IPS DF 4.7 (cell line): ENCODE results near the gene SKI.

Experiments
- DNase-seq: peaks from one replicate; pipeline ENCODE4 v3.0.0-alpha.2; 2013; ENCODE audit warnings: low spot score; ENCODE audit errors: extremely low read depth

The SKI gene

DNA sequence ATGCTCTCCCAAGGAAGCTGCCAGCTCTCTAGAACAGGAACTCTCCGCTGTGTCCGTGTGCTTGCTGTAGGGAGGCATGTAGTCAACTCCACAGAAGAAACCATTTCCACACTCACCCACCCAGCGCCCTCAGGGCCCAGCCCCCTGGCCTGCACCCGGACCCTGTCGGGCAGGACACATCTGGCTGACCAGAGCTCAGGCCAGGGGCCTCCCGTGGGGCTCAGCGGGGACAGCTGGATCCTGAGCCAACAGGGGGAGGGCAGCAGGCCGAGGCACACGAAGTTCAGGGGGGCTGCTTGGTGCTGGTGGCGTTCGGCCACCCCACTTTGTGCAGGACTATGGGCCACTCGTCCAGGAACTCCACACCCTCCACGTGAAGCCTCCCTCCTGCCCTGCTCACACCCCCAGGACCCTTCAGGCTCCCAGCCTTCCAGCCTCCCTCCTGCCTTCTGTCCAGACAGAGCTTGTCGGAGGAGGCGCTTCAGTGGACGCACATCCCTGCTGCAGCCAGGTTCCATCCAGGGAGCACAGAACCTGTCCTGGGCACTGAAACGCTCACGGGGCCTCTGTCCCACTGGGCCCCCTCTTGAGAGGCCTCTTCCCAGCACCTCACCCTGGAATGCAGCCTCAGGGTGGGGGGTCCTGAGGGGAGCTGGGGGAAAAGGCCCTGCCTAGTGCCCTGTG lies 18.6 kb upstream of the SKI start:
- DNase-seq = no peak

DNA sequence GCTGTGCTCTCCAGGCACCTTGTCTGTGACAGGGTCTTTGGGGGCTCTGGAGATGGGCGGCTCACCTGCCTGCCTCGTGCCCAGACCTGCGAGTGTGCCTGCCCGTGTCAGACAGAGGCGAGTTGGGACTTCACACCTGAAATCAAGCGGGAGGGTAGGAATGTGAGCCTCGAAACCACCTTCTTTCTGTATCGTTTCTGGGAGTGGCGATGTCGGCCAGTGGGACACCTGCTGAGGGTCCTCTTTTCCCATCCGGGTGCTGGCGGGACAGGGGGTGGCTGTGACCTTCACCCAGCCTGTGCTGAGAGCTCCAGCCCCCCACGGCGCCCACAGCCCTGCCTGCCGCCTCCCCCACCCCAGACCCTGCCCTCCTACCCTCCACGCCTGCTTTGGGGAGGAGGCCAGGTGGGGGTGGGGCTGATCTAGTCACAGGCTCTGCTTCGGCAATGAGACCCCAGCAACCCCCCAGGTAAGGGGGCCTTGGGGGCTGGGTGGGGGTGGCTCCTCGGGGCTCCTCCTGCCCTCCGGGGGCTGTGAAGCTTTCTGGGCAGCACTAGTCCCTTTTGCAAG lies 17.9 kb upstream of the SKI start:
- no peak for DNase-seq

DNA sequence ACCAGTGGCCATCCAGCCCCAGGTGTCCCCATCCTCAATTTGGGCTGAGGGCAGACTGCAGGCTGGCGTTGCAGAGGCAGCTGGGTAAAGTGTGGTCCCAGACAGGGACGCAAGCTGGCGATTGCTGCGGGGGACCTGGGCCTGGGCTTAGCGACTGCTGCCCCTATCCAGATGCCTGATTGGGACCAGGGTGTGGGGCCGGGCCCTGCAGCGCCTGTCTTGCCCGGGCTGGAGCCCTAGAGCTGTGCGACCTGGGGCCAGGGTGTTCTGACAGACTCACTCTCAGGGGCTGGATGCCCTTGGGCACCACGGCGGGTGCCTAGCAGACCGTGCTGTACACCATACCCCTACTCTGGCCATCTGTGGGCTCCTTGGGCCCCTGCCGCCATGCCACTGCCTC lies 17.3 kb upstream of the SKI start:
- no peak for DNase-seq

DNA sequence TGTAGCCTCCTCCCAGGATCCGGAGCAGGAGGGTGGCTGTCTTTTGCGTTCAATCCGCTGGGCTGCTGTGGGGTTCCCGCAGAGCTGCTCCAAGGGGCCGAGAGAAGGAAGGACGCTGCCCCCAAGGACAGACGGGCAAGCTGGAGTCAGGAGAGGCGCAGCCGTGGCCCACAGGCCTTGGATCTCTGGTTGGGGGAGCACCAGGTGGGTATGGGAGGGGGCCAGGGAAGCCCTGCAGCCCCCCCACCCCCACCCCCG lies 15.9 kb upstream of the SKI start:
- no peak for DNase-seq

DNA sequence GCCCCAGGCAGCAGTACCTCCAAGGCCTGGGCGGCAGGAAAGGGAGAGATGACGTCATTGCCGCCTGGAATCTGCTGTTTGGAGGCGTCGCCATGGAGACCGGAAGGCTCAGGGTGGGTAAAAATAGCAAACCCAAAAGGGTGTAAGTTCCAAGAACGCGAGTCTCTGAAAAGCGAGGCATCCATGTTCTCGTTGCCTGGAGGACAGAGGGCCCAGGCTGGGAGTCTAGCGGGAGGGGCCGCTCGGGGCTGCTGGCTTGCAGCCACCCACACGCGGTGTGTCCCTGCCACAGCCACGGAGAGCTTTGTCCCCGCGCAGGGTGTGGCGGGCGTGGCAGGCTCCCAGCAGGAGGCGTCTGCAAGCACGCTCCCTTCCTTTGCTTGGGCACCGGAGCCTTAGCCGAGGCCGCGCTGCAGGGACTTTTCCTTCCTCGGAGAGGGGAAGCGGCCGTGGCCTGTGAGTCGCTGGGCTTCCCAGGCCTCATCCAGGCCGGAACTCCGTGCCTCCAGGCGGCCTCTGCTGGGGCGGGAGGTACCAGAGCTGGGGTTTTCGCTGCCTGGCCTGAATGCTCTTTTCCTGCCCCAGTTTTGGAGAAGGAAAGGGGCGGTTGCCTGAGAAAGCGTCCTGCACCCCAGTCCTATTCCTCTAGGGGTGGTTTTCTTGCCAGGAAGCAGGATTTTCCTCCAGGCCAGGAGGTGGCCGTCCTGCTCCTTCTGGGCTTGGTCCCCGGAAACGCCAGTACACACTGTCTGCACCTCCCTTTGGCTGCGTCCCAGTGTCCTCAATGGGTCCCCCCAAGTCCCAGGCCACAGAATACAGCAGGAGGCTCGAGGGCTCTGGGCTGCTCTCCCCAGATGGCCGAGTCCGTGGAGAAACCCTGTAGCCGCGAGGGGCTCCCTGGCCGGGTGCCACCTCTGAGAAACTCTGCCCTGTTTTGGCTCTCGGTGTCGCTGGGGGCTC lies 15.3 kb upstream of the SKI start:
- no peak for DNase-seq

DNA sequence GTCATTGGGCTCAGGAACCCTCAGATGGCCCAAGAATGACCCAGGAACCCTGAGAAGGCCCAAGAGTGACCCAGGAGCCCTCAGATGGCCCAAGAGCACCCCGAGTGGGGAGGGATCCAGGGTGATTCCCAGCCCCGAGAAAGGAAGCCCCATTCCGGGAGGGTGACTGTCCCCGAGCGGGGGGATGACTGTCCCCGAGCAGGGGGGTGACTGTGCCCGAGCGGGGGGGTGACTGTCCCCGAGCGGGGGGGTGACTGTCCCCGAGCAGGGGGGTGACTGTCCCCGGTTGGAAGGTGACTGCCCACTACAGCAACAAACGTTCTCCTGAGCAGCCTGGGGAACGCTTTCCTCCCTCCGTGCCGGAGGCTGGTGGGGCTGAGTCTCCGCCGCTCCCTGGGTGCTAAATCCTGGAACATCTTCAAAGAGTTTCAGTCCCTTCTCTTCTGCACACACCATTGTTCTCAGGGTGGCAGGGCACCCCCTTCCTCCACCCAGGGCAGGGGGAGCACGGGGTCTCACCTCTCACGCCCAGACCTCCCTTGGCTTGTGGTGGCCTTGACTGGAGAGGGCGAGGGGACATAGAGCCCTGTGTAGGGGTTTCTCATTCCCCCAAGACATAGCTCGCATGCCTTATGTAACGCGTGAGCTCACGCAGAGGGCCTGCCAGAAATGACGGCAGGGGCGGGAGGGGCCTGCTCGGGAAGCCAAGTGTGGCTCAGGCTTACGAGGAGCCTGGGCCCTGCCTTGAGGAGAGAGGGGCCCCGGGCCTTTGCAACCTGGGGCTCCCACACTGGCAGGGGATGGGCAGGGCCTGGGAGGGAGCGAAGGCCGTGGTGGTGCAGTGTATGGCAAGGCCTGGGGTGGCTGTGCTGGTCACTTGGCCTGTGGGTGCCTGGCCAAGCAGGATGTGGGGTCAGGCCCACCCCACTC lies 14.3 kb upstream of the SKI start:
- no peak for DNase-seq

DNA sequence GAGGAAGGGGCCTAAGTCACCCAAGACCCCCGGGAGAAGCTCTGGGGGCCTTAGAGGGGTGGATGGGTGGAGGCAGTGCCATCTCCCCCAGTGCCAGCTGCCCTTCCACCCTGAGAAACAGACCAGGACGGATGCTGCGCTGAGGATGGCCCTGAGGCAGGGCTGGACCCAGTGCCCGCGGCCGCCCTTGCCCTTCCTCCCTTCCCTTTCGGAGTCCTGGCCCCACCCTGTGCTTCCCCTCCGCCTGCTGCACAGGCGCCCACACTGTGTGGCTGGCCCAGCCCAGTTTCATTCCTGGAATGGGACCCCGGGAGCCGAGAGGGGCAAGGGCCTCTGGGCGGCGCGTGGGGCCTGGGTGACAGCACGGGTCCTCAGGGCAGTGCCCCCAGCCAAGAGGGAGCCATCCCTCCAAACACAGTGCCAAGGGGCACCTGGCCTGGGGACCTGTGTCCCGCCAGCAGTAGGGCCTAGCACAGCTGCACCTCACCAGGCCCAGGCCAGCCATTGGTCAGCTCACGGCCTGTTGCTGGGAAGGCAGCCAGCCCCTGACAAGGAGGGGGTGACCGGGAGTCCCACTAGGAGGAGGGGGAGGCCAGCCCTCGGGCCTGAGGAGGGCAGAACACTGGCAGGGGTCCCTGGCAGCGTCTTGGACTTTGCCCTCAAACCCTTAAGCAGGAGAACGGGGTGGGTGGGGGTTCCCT lies 13.4 kb upstream of the SKI start:
- no peak for DNase-seq

DNA sequence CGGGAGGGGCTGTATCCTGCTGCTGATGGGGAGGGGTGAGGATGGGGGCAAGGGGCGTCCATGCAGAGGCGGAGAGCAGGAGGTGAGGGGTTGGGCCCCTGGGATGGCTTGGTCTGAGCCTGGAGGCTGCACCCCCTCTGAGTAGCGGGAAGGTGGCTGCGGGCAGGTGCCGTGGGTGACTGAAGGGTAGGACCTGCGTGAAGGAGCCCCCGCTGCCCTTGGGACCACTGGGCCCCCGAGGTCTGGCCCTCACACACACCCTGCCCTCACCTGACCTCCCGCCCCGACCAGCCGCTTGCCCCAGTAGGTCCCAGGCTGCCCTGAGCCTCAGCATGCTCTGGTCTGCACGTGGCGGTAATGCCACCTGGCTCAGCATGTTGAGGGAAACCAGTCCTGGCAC lies 12.8 kb upstream of the SKI start:
- no peak for DNase-seq

DNA sequence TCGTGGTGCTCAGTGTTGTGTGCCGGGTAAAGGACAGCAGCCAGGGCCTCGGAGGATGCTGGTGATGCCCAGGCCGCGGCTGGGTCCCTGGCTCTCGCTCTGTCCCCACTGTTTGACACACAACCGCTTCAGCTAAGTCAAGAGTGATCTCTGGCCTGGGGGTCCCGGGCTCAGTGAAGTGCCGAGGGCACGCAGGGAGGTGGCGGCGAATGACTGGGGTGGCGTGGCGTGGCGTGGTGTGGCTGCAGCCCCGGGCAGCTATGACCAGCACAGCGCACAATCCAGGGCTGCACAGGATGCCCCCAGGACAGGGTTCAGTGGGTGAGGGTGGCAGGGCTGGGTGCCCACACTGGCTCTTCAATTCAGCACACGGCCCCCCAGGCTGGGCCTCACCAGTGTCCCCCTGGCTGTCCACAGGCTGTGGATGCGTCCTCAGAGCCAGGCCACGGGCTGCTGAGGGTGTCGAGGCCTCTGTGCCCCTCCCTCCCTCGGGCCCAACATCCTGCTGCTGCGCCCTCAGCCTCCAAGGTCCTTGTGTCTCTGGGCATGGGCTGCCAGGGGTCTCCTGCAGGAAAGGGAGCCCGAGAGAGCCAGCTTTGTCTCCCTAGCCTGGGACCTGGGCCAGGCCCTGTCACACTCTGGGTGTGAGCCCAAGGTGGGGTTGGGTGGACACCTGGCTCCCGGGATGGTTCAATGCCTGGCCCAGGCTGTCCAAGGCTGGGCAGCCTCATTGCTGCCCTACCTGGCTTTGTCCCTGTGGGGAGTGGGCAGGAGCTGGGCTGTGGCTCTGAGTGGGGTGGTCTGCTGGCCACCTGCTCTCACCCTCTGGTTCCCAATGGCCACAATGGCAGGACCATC lies 12.0 kb upstream of the SKI start:
- no peak for DNase-seq

DNA sequence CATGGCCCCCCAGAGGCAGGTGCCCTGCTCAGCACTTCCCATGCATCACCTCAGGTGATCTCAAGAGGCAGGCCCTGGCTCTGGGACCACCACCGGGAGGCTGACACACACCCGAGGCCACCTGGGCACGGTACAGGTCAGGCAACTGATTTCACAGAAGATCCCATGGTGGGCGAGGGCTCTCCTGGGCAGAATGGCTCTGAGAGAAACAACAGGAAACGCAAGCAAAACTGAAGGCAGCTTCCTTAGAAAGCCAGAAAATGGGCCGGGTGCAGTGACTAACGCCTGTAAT lies 11.4 kb upstream of the SKI start:
- no peak for DNase-seq

DNA sequence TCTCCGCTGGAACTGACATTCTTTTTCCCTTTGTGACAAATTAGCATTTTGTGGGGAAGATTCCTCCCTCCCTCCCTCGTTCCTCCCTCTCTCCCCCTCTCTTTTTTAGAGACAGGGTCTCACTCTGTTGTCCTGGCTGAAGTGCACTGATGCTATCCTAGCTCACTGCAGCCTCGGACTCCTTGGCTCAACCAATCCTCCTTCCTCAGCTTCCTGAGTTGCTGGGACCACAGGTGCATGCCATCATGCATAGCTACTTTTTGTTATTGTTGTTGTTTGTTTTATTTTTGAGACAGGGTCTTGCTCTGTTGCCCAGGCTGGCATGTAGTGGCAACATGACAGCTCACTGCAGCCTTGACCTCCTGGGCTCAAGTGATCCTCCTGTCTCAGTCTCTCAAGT lies 6.8 kb upstream of the SKI start:
- DNase-seq = no peak

DNA sequence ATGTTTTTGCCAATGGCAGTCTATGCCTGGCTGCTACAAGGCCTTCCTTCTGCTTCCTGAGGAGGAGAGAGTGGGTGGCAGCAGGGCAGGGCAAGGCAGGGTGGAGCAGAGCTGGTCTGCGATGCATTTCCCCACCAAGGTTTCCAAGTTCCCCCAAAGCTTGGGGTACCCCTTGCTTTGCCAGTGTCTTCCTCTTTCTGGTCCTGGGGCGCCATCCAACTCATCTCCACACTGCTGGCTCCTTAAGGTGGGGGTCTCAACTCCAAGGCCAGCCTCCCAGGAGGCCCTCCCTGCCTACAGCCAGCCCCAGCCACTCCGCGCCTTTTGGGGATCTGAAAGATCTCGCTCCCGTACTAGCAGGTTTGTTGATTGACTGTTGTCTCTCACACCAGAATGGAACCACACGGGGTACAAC lies 3.9 kb upstream of the SKI start:
- no peak for DNase-seq

DNA sequence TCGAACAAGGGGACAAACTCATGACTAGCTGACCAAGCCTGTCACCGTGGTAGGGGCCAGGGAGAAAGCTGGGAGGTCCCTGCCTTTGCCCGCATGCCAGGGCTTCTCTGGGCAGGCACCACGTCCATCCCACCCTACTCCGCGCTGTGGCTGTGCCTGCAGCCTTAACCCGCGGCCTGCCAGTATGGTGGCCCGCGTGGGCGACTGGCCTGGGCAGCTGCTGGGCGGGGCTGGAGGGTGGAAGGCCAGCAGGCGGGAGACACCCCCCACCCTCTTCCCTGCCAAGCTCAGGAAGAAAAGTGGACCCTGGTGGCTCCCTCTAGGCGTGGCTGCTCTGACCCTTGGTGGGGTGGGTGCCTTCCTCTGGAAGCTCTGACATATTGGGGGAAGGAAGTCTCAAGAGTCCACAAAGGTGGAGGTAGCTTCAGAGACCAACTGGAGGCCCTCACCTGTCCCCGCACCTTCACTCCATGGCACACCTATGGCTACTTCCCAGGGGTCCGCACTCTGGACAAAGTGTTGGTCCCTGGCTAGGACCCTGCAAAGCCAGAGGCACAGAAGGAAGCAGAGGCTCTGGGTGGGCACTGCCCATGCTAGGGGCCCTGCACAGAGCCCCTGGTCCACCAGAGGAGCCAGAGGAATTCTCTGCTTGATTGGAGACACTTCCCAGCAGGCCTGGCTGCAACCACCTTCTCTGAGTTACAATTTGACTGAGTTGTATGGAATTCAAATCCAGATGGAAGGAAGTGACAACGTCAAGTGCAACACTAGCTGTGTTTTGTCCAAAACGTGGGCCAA lies 3.3 kb upstream of the SKI start:
- no peak for DNase-seq

DNA sequence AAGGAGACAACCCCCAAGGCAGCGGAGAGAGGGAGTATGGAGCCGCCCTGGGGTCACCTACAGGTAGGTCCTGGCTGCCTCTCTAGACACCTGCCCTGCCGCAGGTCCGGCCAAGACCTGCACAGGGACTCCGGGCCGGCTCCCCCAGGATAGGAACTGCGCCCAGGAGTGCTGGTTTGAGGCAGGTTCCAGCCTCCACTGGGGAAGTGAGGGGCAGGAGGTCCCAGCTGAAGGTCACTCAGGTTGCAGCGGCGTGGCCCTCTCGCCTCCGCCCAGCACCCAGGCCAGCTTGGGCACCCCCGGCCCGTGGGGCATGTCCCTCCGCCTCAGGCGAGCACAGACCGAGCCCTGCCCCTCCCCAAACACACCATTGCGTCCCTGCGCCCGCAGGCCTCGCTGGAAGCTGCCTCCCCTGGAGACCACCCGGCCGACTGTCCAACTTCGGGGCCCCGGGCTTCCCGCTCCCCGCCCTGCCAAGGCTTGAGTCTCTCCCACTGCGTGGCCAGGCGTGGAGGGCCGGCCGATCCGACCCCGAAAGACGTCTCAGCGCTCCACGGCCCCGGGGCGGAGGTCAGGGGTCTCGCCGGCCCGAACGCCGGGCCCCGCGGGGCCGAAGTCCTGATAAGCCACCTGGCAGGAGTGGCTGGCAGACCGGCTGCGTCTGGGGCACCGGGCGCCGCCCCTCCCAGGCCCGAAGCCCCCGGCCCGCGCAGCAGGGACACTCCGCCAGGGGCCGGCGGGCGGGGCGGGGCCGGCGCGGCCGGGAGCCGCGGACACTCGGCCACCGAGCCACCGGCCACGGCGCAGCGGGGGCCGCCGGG lies 1.4 kb upstream of the SKI start:
- DNase-seq = no peak

DNA sequence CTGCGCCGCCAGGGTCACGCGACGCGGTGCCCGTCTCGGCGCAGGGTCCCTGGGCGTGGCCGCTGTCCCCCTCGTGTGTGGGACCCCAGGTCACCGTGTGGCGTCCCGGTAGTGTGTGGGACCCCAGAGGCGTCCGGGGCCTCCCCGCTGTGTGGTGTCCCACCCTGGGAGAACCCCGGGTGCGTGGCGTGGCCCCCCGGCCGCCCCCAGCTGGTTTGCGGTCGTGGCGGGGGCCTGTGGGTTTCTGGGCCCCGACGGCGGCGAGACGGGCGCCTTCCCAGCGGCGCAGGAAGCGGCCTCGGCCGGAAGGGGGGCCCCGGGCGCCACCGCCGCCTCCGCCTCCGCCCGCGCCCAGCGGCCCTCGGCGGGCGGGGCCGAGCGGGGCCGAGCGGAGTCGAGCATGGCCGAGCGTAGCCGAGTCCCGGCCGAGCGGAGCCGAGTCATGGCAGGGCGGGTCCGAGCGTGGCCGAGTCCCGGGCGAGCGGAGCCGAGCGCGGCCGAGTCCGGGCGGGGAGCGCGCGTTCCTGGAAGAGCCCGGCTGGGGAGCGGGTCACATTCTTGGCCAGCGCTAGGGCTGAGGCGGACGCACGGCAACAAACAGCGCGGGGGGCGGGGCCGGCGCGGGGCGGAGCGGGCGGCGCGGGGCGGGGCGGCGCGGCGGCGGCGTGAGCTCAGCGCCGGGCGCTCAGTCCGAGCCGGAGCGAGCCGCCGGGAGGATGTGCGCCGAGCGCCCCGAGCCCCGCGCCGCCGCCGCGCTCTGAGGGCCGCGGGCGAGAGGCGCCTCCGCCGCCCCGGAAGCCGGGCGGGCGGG lies 568 bp upstream of the SKI start:
- DNase-seq = peak; percentile 72

DNA sequence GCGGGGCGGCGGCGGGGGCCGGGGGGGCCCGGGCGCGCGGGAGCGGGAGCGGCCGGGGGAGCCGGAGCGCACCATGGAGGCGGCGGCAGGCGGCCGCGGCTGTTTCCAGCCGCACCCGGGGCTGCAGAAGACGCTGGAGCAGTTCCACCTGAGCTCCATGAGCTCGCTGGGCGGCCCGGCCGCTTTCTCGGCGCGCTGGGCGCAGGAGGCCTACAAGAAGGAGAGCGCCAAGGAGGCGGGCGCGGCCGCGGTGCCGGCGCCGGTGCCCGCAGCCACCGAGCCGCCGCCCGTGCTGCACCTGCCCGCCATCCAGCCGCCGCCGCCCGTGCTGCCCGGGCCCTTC lies 546 bp downstream of the SKI start:
- no peak for DNase-seq

DNA sequence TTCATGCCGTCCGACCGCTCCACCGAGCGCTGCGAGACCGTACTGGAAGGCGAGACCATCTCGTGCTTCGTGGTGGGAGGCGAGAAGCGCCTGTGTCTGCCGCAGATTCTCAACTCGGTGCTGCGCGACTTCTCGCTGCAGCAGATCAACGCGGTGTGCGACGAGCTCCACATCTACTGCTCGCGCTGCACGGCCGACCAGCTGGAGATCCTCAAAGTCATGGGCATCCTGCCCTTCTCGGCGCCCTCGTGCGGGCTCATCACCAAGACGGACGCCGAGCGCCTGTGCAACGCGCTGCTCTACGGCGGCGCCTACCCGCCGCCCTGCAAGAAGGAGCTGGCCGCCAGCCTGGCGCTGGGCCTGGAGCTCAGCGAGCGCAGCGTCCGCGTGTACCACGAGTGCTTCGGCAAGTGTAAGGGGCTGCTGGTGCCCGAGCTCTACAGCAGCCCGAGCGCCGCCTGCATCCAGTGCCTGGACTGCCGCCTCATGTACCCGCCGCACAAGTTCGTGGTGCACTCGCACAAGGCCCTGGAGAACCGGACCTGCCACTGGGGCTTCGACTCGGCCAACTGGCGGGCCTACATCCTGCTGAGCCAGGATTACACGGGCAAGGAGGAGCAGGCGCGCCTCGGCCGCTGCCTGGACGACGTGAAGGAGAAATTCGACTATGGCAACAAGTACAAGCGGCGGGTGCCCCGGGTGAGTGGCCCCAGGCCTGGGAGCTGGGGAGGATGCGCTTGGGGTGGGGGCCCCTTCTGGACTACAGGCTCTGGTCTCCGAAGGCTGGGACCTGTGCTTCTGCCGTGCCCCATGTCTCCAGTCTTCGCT lies 1.1 kb downstream of the SKI start:
- no peak for DNase-seq
